HL-60 (cell line): Measurements from ENCODE around the gene TBC1D4.

Source experiments
- DNase-seq, 2 experiments: peaks; one replicate each; pipeline ENCODE4 v3.0.0-alpha.2; 2010 to 2020; ENCODE audit warnings: low read depth in 1 of 2, low spot score in 1 of 2
- H3K27ac ChIP-seq: fragments of 250-450 bp; sonication (Bioruptor Pico); replicated peaks from 2 replicates; pipeline ENCODE4 v1.5.1; 2020; ENCODE audit warnings: mild to moderate bottlenecking, moderate library complexity
- H3K27me3 ChIP-seq: fragments of 250-450 bp; sonication (Bioruptor Pico); 2 replicates; pipeline ENCODE4 v1.5.1; 2021; ENCODE audit warnings: mild to moderate bottlenecking, moderate library complexity; ENCODE audit not compliant: insufficient read depth, poor library complexity, severe bottlenecking
- H3K4me3 ChIP-seq: replicated peaks from 2 replicates; pipeline ENCODE4 v1.5.1; 2011; ENCODE audit warnings: mild to moderate bottlenecking, control low read depth, low read length; ENCODE audit not compliant: insufficient read depth
- GABPA ChIP-seq: IDR thresholded peaks from 2 replicates; pipeline ENCODE4 v1.6.1; 2012; ENCODE audit warnings: low read depth
- POLR2AphosphoS5 ChIP-seq: IDR thresholded peaks from 2 replicates; pipeline ENCODE4 v1.6.1; 2012; ENCODE audit warnings: low read depth
- SPI1 ChIP-seq: IDR thresholded peaks from 2 replicates; pipeline ENCODE4 v1.6.1; 2012; ENCODE audit warnings: low read depth, mild to moderate bottlenecking, borderline replicate concordance
- TF ChIP-seq, protein P1 (sequence below): IDR thresholded peaks from 2 replicates; pipeline ENCODE4 v1.6.1; 2012; ENCODE audit warnings: low read depth; ENCODE audit not compliant: insufficient replicate concordance
- TF ChIP-seq, protein P2 (sequence below): IDR thresholded peaks from one replicate; pipeline ENCODE4 v1.5.1; 2011; ENCODE audit warnings: low read length, control low read depth, inconsistent platforms; ENCODE audit not compliant: insufficient read depth

The TBC1D4 gene

DNA sequence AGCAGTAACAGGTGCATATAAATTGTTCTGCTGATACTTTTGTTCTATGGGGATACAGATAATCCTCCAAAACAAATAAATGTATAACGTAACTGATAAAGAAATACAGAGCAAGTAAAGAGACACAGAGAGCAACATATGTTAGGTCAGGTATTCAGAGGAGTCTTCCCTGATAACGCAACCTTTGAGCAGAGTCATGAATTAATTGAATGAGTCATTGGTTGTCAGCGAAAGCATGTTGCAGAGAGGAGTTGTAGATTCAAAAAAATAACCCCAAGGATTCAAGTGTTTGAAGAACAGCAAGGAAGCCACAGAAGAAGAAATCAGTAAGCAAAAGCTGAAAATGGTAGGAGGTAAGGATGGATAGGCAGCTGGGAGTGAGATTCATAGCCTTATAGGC is 245.2 kb downstream of the TBC1D4 start:
- H3K27me3 ChIP-seq: no peaks in the 10 kb centered on the region
- TF ChIP-seq, protein P1, sequence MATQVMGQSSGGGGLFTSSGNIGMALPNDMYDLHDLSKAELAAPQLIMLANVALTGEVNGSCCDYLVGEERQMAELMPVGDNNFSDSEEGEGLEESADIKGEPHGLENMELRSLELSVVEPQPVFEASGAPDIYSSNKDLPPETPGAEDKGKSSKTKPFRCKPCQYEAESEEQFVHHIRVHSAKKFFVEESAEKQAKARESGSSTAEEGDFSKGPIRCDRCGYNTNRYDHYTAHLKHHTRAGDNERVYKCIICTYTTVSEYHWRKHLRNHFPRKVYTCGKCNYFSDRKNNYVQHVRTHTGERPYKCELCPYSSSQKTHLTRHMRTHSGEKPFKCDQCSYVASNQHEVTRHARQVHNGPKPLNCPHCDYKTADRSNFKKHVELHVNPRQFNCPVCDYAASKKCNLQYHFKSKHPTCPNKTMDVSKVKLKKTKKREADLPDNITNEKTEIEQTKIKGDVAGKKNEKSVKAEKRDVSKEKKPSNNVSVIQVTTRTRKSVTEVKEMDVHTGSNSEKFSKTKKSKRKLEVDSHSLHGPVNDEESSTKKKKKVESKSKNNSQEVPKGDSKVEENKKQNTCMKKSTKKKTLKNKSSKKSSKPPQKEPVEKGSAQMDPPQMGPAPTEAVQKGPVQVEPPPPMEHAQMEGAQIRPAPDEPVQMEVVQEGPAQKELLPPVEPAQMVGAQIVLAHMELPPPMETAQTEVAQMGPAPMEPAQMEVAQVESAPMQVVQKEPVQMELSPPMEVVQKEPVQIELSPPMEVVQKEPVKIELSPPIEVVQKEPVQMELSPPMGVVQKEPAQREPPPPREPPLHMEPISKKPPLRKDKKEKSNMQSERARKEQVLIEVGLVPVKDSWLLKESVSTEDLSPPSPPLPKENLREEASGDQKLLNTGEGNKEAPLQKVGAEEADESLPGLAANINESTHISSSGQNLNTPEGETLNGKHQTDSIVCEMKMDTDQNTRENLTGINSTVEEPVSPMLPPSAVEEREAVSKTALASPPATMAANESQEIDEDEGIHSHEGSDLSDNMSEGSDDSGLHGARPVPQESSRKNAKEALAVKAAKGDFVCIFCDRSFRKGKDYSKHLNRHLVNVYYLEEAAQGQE: no peak
- TF ChIP-seq, protein P2, sequence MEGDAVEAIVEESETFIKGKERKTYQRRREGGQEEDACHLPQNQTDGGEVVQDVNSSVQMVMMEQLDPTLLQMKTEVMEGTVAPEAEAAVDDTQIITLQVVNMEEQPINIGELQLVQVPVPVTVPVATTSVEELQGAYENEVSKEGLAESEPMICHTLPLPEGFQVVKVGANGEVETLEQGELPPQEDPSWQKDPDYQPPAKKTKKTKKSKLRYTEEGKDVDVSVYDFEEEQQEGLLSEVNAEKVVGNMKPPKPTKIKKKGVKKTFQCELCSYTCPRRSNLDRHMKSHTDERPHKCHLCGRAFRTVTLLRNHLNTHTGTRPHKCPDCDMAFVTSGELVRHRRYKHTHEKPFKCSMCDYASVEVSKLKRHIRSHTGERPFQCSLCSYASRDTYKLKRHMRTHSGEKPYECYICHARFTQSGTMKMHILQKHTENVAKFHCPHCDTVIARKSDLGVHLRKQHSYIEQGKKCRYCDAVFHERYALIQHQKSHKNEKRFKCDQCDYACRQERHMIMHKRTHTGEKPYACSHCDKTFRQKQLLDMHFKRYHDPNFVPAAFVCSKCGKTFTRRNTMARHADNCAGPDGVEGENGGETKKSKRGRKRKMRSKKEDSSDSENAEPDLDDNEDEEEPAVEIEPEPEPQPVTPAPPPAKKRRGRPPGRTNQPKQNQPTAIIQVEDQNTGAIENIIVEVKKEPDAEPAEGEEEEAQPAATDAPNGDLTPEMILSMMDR: no peak
- TF ChIP-seq SPI1: no peak
- TF ChIP-seq POLR2AphosphoS5: no peak
- no peak for TF ChIP-seq GABPA
- no peak overlapping the region for H3K27ac ChIP-seq
- DNase-seq: no peak
- no peak overlapping the region for H3K4me3 ChIP-seq
